Effector memory CD4-positive, alpha-beta T cell (primary cell): Measurements from ENCODE around the gene TYRP1.
"Not testable (repeated sequence)": the region's sequence is repeated elsewhere in the genome, so short reads cannot be mapped to it uniquely, and the experiment has no call there.

Experiments
- DNase-seq, 3 donors: peaks; one replicate each; pipeline ENCODE4 v3.0.0-alpha.2; 2020
- H3K27ac ChIP-seq: 2 replicates; pipeline ENCODE4 v1.7.0; 2013; ENCODE audit warnings: mild to moderate bottlenecking, low read length, moderate library complexity; ENCODE audit not compliant: insufficient read depth, poor library complexity, severe bottlenecking
- H3K27me3 ChIP-seq: replicated peaks from 2 replicates; pipeline ENCODE4 v1.7.0; 2013; ENCODE audit warnings: mild to moderate bottlenecking, low read length; ENCODE audit not compliant: insufficient read depth, control insufficient read depth, poor library complexity, severe bottlenecking
- H3K36me3 ChIP-seq: 2 replicates; pipeline ENCODE4 v1.7.0; 2013; ENCODE audit warnings: mild to moderate bottlenecking, low read length, moderate library complexity; ENCODE audit not compliant: control insufficient read depth, insufficient read depth
- H3K4me1 ChIP-seq: 2 replicates; pipeline ENCODE4 v1.7.0; 2013; ENCODE audit warnings: low read length, mild to moderate bottlenecking; ENCODE audit not compliant: control insufficient read depth, insufficient read depth, poor library complexity, severe bottlenecking
- H3K4me3 ChIP-seq: 2 replicates; pipeline ENCODE4 v1.7.0; 2013; ENCODE audit warnings: low read length, low read depth, mild to moderate bottlenecking; ENCODE audit not compliant: insufficient read depth, poor library complexity, severe bottlenecking
- H3K9me3 ChIP-seq: 2 replicates; pipeline ENCODE4 v1.7.0; 2013; ENCODE audit warnings: mild to moderate bottlenecking, low read length, moderate library complexity; ENCODE audit not compliant: control insufficient read depth

TYRP1 gene

DNA sequence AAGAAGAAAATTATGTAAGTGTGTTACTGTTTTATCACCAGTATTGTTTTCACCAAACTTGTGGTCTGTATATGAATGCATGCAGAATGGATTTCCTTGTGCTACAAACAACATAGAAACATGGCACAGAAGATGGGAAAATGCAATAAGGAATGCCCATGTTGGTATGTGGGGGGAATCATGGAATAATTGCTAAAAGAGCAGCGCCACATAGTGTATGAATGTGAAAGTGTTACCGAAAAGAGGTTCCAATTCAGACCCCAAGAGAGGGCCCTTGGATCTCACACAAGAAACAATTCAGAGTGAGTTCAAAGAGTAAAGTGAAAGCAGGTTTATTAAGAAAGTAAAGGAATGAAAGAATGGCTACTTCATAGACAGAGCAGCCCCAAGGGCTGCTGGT lies 26.4 kb upstream of the TYRP1 start:
- Histone ChIP-seq H3K4me3 (no peak overlapping the region), H3K27ac (no peak overlapping the region), H3K4me1 (no peaks in the 10 kb centered on the region), H3K27me3 (no peaks in the 10 kb centered on the region), H3K9me3 (no peaks in the 10 kb centered on the region), H3K36me3 (no peaks in the 10 kb centered on the region)
- no peak for DNase-seq

GRCh38 chr9:12667892-12668291 lies 25.3 kb upstream of the TYRP1 start:
- Histone ChIP-seq H3K9me3 (no peaks in the 10 kb centered on the region), H3K4me3 (no peak overlapping the region), H3K27ac (no peak overlapping the region), H3K27me3 (no peaks in the 10 kb centered on the region), H3K4me1 (no peaks in the 10 kb centered on the region), H3K36me3 (no peaks in the 10 kb centered on the region)
- DNase-seq: no peak

GRCh38 chr9:12670006-12670405 lies 23.2 kb upstream of the TYRP1 start:
- DNase-seq: no peak
- Histone ChIP-seq H3K9me3 (no peaks in the 10 kb centered on the region), H3K4me1 (no peaks in the 10 kb centered on the region), H3K27ac (no peak overlapping the region), H3K36me3 (no peaks in the 10 kb centered on the region), H3K27me3 (no peaks in the 10 kb centered on the region), H3K4me3 (no peak overlapping the region)

GRCh38 chr9:12674961-12675360 lies 18.2 kb upstream of the TYRP1 start:
- Histone ChIP-seq H3K36me3 (no peaks in the 10 kb centered on the region), H3K27ac (no peak overlapping the region), H3K9me3 (no peaks in the 10 kb centered on the region), H3K4me1 (no peaks in the 10 kb centered on the region), H3K4me3 (no peak overlapping the region), H3K27me3 (no peaks in the 10 kb centered on the region)
- DNase-seq: no peak

DNA sequence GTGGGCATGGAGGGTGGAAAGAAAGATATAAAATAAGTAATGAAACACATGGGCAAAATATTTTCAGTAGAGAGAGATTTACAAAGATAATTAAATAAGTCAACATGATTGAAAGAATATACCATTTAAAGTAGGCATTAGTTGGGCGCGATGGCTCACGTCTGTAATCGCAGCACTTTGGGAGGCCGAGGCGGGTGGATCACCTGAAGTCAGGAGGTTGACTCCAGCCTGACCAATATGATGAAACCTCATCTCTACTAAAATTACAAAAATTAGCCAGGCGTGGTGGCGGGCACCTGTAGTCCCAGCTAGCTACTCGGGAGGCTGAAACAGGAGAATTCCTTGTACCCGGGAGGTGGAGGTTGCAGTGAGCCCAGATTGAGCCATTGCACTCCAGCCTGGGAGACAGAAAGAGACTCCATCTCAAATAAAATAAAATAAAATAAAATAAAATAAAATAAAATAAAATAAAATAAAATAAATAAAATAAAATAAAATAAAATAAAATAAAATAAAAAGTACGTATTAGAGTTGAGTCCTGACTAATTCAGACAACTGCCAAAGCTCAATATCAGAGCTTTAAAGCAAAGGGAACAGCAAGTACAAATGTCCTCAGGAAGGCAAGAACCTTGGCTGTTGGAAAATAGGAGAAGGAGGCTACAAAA lies 15.6 kb upstream of the TYRP1 start:
- not testable (repeated sequence) for H3K4me3 ChIP-seq, DNase-seq, H3K9me3 ChIP-seq, H3K4me1 ChIP-seq, H3K27ac ChIP-seq, H3K36me3 ChIP-seq, H3K27me3 ChIP-seq

DNA sequence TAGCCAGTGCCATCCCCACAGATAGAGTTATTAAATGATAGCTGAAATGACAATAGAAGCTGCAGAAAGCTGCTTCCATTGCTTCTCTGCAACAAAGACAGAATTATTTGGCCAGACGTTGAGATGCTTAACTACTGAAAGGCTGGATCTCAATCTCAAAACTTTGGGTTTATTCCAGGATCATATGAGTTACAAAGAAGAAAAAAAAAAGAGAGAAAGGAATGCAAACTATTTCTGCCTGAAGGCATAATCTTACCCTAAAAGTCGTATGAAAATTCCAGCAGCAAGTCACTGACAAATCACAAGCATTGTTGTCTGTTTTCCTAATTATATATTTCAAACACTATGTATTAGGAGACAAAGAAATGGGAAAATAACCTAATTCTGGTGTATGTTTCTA lies 12.8 kb upstream of the TYRP1 start:
- no peak for DNase-seq
- Histone ChIP-seq H3K36me3 (no peaks in the 10 kb centered on the region), H3K27ac (no peak overlapping the region), H3K4me3 (no peak overlapping the region), H3K27me3 (no peaks in the 10 kb centered on the region), H3K9me3 (no peaks in the 10 kb centered on the region), H3K4me1 (no peaks in the 10 kb centered on the region)

- DNase-seq: no peak
- H3K27ac ChIP-seq: no peak overlapping the region
- no peaks in the 10 kb centered on the region for H3K4me1 ChIP-seq
- H3K4me3 ChIP-seq: no peak overlapping the region
- no peaks in the 10 kb centered on the region for H3K36me3 ChIP-seq
- H3K27me3 ChIP-seq: no peaks in the 10 kb centered on the region
- H3K9me3 ChIP-seq: no peaks in the 10 kb centered on the region
Observed at GRCh38 chr9:12680757-12681156, 12.4 kb upstream of the TYRP1 start.

DNA sequence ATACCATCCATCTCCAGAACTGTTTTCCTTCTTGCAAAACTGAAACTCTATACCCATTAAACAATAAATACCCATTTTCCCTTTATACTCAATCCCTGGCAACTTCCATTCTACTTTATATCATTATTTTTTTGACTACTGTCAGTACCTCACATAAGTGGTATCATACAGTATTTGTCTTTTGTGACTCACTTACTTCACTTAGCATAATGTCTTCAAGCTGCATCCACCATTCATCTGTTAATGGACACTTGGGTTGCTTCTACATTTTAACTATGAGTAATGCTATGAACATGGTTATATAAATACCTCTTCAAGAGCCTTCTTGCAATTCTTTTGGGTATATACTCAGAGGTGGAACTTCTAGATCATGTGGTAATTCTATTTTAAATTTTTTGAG lies 11.6 kb upstream of the TYRP1 start:
- no peak overlapping the region for H3K27ac ChIP-seq
- H3K27me3 ChIP-seq: no peaks in the 10 kb centered on the region
- no peaks in the 10 kb centered on the region for H3K9me3 ChIP-seq
- no peaks in the 10 kb centered on the region for H3K36me3 ChIP-seq
- H3K4me1 ChIP-seq: no peaks in the 10 kb centered on the region
- no peak for DNase-seq
- H3K4me3 ChIP-seq: no peak overlapping the region

GRCh38 chr9:12684974-12685373 lies 8.2 kb upstream of the TYRP1 start:
- Histone ChIP-seq H3K27me3 (no peaks in the 10 kb centered on the region), H3K27ac (no peak overlapping the region), H3K4me3 (no peak overlapping the region), H3K9me3 (no peaks in the 10 kb centered on the region), H3K36me3 (no peaks in the 10 kb centered on the region), H3K4me1 (no peaks in the 10 kb centered on the region)
- DNase-seq: no peak

DNA sequence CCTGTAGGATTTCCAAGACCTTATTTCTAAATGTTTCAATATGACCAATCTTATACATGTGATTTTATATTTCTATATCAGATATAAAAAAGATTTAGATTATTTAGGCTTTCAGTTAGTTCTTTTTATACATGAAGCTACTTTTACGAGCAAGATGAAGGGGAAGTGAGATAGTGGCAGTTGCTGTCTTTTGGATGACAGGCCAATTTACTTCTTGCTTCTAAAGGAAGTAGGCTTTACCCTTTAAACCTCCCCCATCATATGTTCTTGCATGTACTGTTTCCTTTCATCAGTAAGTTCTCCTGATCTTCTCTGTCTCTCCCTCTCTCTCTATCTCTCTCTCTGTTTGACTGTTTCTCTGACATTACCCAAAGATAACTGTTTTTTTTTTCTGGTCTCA lies 4.0 kb upstream of the TYRP1 start:
- no peak for DNase-seq

More for the DNA sequence above, 4.0 kb upstream of the TYRP1 start:
- Histone ChIP-seq H3K27ac (no peak overlapping the region), H3K4me3 (no peak overlapping the region), H3K4me1 (no peaks in the 10 kb centered on the region), H3K36me3 (no peaks in the 10 kb centered on the region), H3K9me3 (no peaks in the 10 kb centered on the region), H3K27me3 (no peaks in the 10 kb centered on the region)
